Measurements from ENCODE around the gene SAP30BP.

The SAP30BP gene

DNA sequence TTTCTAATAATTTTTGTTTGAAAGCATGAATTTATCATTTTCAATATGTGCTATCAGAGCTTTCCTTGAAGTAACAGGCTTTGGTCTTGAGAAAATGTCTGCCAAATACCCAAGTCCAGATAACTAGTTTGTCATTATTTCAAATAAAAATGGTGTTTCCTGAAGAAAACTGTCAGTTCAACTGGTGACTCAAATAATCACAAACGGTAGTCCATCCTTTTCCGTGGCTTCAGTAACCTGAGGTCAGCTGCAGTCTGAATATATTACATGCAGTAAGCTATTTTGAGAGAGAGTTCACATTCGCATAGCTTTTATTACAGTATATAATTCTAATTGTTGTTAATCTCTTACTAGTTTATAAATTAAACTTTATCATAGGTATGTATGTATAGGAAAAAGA is 9.3 kb downstream of the SAP30BP start:
- no peak for DNase-seq

DNA sequence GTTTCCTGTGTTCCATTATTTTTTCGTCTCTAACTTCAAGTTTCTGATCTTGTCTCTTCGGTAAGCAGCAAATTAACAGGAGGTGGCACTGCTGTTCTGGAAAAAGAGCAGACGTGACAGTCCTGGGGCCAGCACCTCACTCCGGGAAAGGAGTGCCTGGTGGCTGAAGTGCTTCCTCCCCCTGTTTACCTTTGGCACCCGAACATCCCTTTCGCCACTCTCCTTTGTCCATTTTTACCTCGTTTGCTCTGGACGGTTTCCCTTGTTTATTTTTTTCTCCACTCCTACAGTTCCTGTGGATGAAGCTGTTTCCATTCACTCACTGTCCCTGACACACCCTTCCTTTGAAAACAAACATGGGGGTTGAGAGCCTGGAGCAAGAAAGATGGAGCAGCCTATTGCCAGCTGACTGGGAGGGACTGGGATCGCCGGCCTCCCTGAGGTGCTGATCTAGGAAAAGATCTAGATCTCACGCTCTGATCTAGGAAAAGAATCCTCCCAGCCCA is 12.6 kb downstream of the SAP30BP start:
- ChIA-PET CTCF (interaction anchor here (0.9 to 16.4 kb wide), 6 partner anchors 9 to 66 kb away, joined by 3 to 257 read pairs (median 3); partner anchors contain the start of genes RECQL5 and SAP30BP), POLR2A (no interaction called here)
- Histone ChIP-seq H3K4me1 (ENCODE audit: control extremely low read depth in 1 of 4, control insufficient read depth in 4 of 4, insufficient read depth in 4 of 4, low read length in 3 of 4) (peaks cover 0 to 2% (median 0%) of the 10 kb centered on the region in 4 experiments), H3K36me3 (ENCODE audit: control insufficient read depth in 4 of 4, insufficient read depth in 4 of 4, low read length in 3 of 4) (peaks cover 5 to 46% (median 29%) of the 10 kb centered on the region in 4 experiments), H3K4me3 (ENCODE audit: control insufficient read depth in 1 of 7, extremely low read depth in 1 of 7, insufficient read depth in 4 of 7, low read depth in 2 of 7, low read length in 6 of 7) (no peak overlapping the region), H3K27ac (ENCODE audit: insufficient read depth in 1 of 2, low read depth in 1 of 2, low read length in 2 of 2, poor library complexity in 1 of 2, severe bottlenecking in 2 of 2) (no peak overlapping the region), H3K9me3 (ENCODE audit: control extremely low read depth in 1 of 5, control insufficient read depth in 4 of 5, insufficient read depth in 2 of 5, low read depth in 1 of 5, low read length in 4 of 5) (no peaks in the 10 kb centered on the region), H3K27me3 (replicated peaks in 2 of 5; ENCODE audit: control insufficient read depth in 4 of 5, insufficient read depth in 5 of 5, low read length in 4 of 5) (no peaks in the 10 kb centered on the region)
- 91% methylated on average over 10 of the region's 11 CpGs for WGBS (ENCODE audit: insufficient coverage)
- DNase-seq = no peak

More for the DNA sequence above, 9.3 kb downstream of the SAP30BP start:
- ChIA-PET POLR2A (no interaction called here), CTCF (interaction anchor here (0.6 to 16.4 kb wide), 4 partner anchors 11 to 69 kb away, joined by 4 to 257 read pairs (median 15); partner anchors contain the start of gene SMIM5)
- WGBS (ENCODE audit: insufficient coverage) = 50% methylated on average over 1 of the region's 3 CpGs
- Histone ChIP-seq H3K36me3 (ENCODE audit: control insufficient read depth in 4 of 4, insufficient read depth in 4 of 4, low read length in 3 of 4) (peaks cover 13 to 61% (median 47%) of the 10 kb centered on the region in 4 experiments), H3K4me3 (ENCODE audit: control insufficient read depth in 1 of 7, extremely low read depth in 1 of 7, insufficient read depth in 4 of 7, low read depth in 2 of 7, low read length in 6 of 7) (no peak overlapping the region), H3K4me1 (ENCODE audit: control extremely low read depth in 1 of 4, control insufficient read depth in 4 of 4, insufficient read depth in 4 of 4, low read length in 3 of 4) (peaks cover 0 to 2% (median 0%) of the 10 kb centered on the region in 4 experiments), H3K27ac (ENCODE audit: insufficient read depth in 1 of 2, low read depth in 1 of 2, low read length in 2 of 2, poor library complexity in 1 of 2, severe bottlenecking in 2 of 2) (no peak overlapping the region), H3K27me3 (replicated peaks in 2 of 5; ENCODE audit: control insufficient read depth in 4 of 5, insufficient read depth in 5 of 5, low read length in 4 of 5) (no peaks in the 10 kb centered on the region), H3K9me3 (ENCODE audit: control extremely low read depth in 1 of 5, control insufficient read depth in 4 of 5, insufficient read depth in 2 of 5, low read depth in 1 of 5, low read length in 4 of 5) (no peaks in the 10 kb centered on the region)

DNA sequence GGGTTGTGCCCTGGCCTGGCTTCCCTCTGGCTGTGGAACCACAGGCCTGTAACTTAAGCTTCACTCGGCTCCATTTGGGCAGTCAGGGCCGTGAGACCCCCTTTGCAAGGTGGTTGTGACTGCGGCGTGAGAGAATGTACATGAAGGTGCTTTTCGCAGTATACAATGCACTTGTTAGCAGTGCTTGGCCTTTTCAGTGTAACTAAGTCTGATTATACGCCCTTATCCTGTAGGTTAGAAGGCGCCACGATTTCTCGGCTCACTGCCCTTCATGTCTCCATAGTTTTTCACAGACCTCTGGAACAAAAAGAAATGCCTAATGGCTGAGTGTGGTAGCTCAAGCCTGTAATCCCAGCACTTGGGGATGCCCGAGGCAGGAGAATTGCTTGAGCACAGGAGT is 13.3 kb downstream of the SAP30BP start:
- WGBS (ENCODE audit: insufficient coverage) = 96% methylated on average over 10 of the region's 10 CpGs
- ChIA-PET POLR2A (no interaction called here), CTCF (interaction anchor here (1.0 to 16.4 kb wide), 6 partner anchors 9 to 79 kb away, joined by 3 to 257 read pairs (median 4); no protein-coding TSS in a partner anchor)
- Histone ChIP-seq H3K4me1 (ENCODE audit: control extremely low read depth in 1 of 4, control insufficient read depth in 4 of 4, insufficient read depth in 4 of 4, low read length in 3 of 4) (no peaks in the 10 kb centered on the region), H3K36me3 (ENCODE audit: control insufficient read depth in 4 of 4, insufficient read depth in 4 of 4, low read length in 3 of 4) (peaks cover 5 to 53% (median 30%) of the 10 kb centered on the region in 4 experiments), H3K27ac (ENCODE audit: insufficient read depth in 1 of 2, low read depth in 1 of 2, low read length in 2 of 2, poor library complexity in 1 of 2, severe bottlenecking in 2 of 2) (no peak overlapping the region), H3K4me3 (ENCODE audit: control insufficient read depth in 1 of 7, extremely low read depth in 1 of 7, insufficient read depth in 4 of 7, low read depth in 2 of 7, low read length in 6 of 7) (no peak overlapping the region), H3K27me3 (replicated peaks in 2 of 5; ENCODE audit: control insufficient read depth in 4 of 5, insufficient read depth in 5 of 5, low read length in 4 of 5) (no peaks in the 10 kb centered on the region), H3K9me3 (ENCODE audit: control extremely low read depth in 1 of 5, control insufficient read depth in 4 of 5, insufficient read depth in 2 of 5, low read depth in 1 of 5, low read length in 4 of 5) (no peaks in the 10 kb centered on the region)
- DNase-seq = no peak

DNA sequence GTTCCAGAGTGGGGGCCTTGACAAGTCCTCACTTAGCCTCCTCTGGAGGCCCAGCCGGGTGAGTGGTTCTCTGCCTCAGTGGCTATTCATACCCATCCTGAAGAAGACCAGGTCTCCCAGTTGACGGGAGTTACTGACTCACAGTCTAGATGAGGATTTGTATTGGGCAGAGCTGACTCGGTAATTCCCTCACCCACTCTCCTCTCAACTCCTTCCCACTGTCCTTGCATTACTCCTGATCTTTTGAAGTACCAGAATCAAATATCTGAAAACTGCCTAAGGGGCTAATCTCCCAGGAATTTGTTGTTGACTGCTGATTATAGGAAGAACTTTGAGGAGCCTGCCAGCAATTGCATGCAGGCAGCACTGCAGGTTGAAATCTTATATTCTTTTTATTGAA is 14.2 kb downstream of the SAP30BP start:
- Histone ChIP-seq H3K4me1 (ENCODE audit: control extremely low read depth in 1 of 4, control insufficient read depth in 4 of 4, insufficient read depth in 4 of 4, low read length in 3 of 4) (no peaks in the 10 kb centered on the region), H3K27me3 (replicated peaks in 2 of 5; ENCODE audit: control insufficient read depth in 4 of 5, insufficient read depth in 5 of 5, low read length in 4 of 5) (no peaks in the 10 kb centered on the region), H3K27ac (ENCODE audit: insufficient read depth in 1 of 2, low read depth in 1 of 2, low read length in 2 of 2, poor library complexity in 1 of 2, severe bottlenecking in 2 of 2) (no peak overlapping the region), H3K36me3 (ENCODE audit: control insufficient read depth in 4 of 4, insufficient read depth in 4 of 4, low read length in 3 of 4) (peaks cover 5 to 50% (median 29%) of the 10 kb centered on the region in 4 experiments), H3K9me3 (ENCODE audit: control extremely low read depth in 1 of 5, control insufficient read depth in 4 of 5, insufficient read depth in 2 of 5, low read depth in 1 of 5, low read length in 4 of 5) (no peaks in the 10 kb centered on the region), H3K4me3 (ENCODE audit: control insufficient read depth in 1 of 7, extremely low read depth in 1 of 7, insufficient read depth in 4 of 7, low read depth in 2 of 7, low read length in 6 of 7) (no peak overlapping the region)
- WGBS (ENCODE audit: insufficient coverage) = 81% methylated on average over 3 of the region's 3 CpGs
- DNase-seq = no peak
- ChIA-PET POLR2A (no interaction called here), CTCF (interaction anchor here (0.6 to 16.4 kb wide), 8 partner anchors 10 to 80 kb away, joined by 3 to 257 read pairs (median 4); partner anchors contain the start of gene SMIM5)

DNA sequence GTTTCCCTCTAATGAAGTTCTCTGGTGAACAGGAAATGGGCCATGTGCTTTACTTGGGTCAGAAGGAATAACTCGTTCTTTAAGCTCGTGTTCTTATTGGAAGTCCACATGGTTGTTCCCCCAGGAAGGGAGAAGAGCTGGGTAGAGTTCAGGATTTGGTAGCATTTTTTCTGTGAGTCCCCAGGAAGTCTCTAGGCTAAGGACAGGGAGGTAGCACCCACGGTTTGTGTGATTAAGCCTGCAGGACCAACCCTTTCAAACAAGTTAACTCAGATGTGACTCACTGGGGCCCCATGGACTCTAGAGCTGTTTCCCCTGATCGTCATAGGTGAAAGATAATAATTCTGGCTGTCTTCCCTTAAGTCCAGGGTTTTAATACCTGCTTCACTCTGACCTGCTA is 16.4 kb downstream of the SAP30BP start:
- 96% methylated on average over 3 of the region's 4 CpGs for WGBS (ENCODE audit: insufficient coverage)
- Histone ChIP-seq H3K4me3 (ENCODE audit: control insufficient read depth in 1 of 7, extremely low read depth in 1 of 7, insufficient read depth in 4 of 7, low read depth in 2 of 7, low read length in 6 of 7) (no peak overlapping the region), H3K4me1 (ENCODE audit: control extremely low read depth in 1 of 4, control insufficient read depth in 4 of 4, insufficient read depth in 4 of 4, low read length in 3 of 4) (peaks cover 7 to 21% (median 13%) of the 10 kb centered on the region in 4 experiments), H3K27me3 (replicated peaks in 2 of 5; ENCODE audit: control insufficient read depth in 4 of 5, insufficient read depth in 5 of 5, low read length in 4 of 5) (no peaks in the 10 kb centered on the region), H3K27ac (ENCODE audit: insufficient read depth in 1 of 2, low read depth in 1 of 2, low read length in 2 of 2, poor library complexity in 1 of 2, severe bottlenecking in 2 of 2) (no peak overlapping the region), H3K9me3 (ENCODE audit: control extremely low read depth in 1 of 5, control insufficient read depth in 4 of 5, insufficient read depth in 2 of 5, low read depth in 1 of 5, low read length in 4 of 5) (no peaks in the 10 kb centered on the region), H3K36me3 (ENCODE audit: control insufficient read depth in 4 of 4, insufficient read depth in 4 of 4, low read length in 3 of 4) (peaks cover 0 to 43% (median 25%) of the 10 kb centered on the region in 4 experiments)
- DNase-seq = no peak
- ChIA-PET POLR2A (no interaction called here), CTCF (interaction anchor here (0.9 to 16.4 kb wide), 10 partner anchors 9 to 82 kb away, joined by 3 to 257 read pairs (median 6); partner anchors contain the start of genes RECQL5, SAP30BP and SMIM5)

DNA sequence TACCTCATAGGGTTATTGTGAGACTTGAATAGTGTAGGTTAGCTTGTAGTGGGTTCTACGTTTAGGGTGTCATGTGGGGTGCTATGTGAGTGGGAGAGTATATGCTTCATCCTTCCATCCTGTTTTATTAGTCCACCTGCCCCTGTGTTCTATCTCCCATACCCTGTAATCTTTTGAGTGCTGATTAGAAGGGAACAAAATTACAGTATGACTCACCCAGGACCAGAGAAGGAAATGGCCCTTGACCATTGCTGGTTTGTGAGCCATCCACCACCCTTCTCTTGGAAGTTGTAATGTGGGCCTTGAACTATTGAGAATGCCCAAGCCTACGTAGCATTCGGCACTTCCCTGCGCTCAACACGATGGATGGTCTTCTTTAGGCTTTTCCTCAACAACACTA is 17.1 kb downstream of the SAP30BP start:
- H3K36me3 ChIP-seq (ENCODE audit: control insufficient read depth in 4 of 4, insufficient read depth in 4 of 4, low read length in 3 of 4) = peaks cover 0 to 40% (median 24%) of the 10 kb centered on the region in 4 experiments
- H3K27ac ChIP-seq (ENCODE audit: insufficient read depth in 1 of 2, low read depth in 1 of 2, low read length in 2 of 2, poor library complexity in 1 of 2, severe bottlenecking in 2 of 2) = no peak overlapping the region
- CTCF ChIA-PET = interaction anchor here (0.9 to 16.4 kb wide), 9 partner anchors 10 to 83 kb away, joined by 3 to 257 read pairs (median 6); partner anchors contain the start of genes RECQL5, SAP30BP and SMIM5
- 100% methylated on average over 4 of the region's 5 CpGs for WGBS (ENCODE audit: insufficient coverage)
- POLR2A ChIA-PET = no interaction called here
- H3K4me1 ChIP-seq (ENCODE audit: control extremely low read depth in 1 of 4, control insufficient read depth in 4 of 4, insufficient read depth in 4 of 4, low read length in 3 of 4) = peaks cover 8 to 28% (median 20%) of the 10 kb centered on the region in 4 experiments
- H3K27me3 ChIP-seq (replicated peaks in 2 of 5; ENCODE audit: control insufficient read depth in 4 of 5, insufficient read depth in 5 of 5, low read length in 4 of 5) = no peaks in the 10 kb centered on the region
- no peak overlapping the region for H3K4me3 ChIP-seq (ENCODE audit: control insufficient read depth in 1 of 7, extremely low read depth in 1 of 7, insufficient read depth in 4 of 7, low read depth in 2 of 7, low read length in 6 of 7)
- DNase-seq = no peak
- H3K9me3 ChIP-seq (ENCODE audit: control extremely low read depth in 1 of 5, control insufficient read depth in 4 of 5, insufficient read depth in 2 of 5, low read depth in 1 of 5, low read length in 4 of 5) = no peaks in the 10 kb centered on the region

DNA sequence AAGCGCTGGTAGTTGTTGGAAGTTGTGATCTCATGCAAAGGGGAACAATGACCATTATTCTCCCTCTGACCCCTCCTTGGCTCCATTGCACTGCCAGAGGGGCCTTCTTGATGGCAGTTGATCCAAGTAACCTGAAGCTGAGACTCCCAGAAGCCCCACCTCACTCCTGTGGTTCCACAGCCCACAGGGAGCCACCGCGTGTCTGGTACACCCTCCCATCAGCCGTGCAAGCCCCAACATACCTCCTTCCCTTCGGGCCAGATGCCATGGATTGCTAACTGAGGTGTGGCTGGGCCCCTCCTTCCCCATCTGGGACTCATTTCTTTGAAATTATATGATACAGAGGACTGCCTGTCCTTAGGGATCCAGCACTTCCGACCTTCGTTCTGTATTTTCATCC is 17.8 kb downstream of the SAP30BP start:
- WGBS (ENCODE audit: insufficient coverage) = 94% methylated on average over 7 of the region's 7 CpGs
- Histone ChIP-seq H3K4me1 (ENCODE audit: control extremely low read depth in 1 of 4, control insufficient read depth in 4 of 4, insufficient read depth in 4 of 4, low read length in 3 of 4) (peaks cover 12 to 34% (median 25%) of the 10 kb centered on the region in 4 experiments), H3K9me3 (ENCODE audit: control extremely low read depth in 1 of 5, control insufficient read depth in 4 of 5, insufficient read depth in 2 of 5, low read depth in 1 of 5, low read length in 4 of 5) (no peaks in the 10 kb centered on the region), H3K4me3 (ENCODE audit: control insufficient read depth in 1 of 7, extremely low read depth in 1 of 7, insufficient read depth in 4 of 7, low read depth in 2 of 7, low read length in 6 of 7) (no peak overlapping the region), H3K27ac (ENCODE audit: insufficient read depth in 1 of 2, low read depth in 1 of 2, low read length in 2 of 2, poor library complexity in 1 of 2, severe bottlenecking in 2 of 2) (no peak overlapping the region), H3K27me3 (replicated peaks in 2 of 5; ENCODE audit: control insufficient read depth in 4 of 5, insufficient read depth in 5 of 5, low read length in 4 of 5) (no peaks in the 10 kb centered on the region), H3K36me3 (ENCODE audit: control insufficient read depth in 4 of 4, insufficient read depth in 4 of 4, low read length in 3 of 4) (peaks cover 0 to 33% (median 19%) of the 10 kb centered on the region in 4 experiments)
- CTCF ChIA-PET = interaction anchor here (1.2 to 16.4 kb wide), 3 partner anchors 13 to 83 kb away, joined by 3 to 257 read pairs (median 11); no protein-coding TSS in a partner anchor
- POLR2A ChIA-PET = interaction anchor here (0.6 kb wide), 1 partner anchor 38 kb away, joined by 3 read pairs; no protein-coding TSS in a partner anchor
- no peak for DNase-seq

Measured in common myeloid progenitor, CD34-positive (primary cell).